Measurements from ENCODE around the gene ACTG1. TPM values are rescaled to one million over a fixed set of nuclear protein-coding genes. Genes with fewer than 3 reads are reported as not detected.

Gene ACTG1
- total and polyA plus RNA-seq, 4 donors = 347 to 1,699 (median 1,282) TPM

DNA sequence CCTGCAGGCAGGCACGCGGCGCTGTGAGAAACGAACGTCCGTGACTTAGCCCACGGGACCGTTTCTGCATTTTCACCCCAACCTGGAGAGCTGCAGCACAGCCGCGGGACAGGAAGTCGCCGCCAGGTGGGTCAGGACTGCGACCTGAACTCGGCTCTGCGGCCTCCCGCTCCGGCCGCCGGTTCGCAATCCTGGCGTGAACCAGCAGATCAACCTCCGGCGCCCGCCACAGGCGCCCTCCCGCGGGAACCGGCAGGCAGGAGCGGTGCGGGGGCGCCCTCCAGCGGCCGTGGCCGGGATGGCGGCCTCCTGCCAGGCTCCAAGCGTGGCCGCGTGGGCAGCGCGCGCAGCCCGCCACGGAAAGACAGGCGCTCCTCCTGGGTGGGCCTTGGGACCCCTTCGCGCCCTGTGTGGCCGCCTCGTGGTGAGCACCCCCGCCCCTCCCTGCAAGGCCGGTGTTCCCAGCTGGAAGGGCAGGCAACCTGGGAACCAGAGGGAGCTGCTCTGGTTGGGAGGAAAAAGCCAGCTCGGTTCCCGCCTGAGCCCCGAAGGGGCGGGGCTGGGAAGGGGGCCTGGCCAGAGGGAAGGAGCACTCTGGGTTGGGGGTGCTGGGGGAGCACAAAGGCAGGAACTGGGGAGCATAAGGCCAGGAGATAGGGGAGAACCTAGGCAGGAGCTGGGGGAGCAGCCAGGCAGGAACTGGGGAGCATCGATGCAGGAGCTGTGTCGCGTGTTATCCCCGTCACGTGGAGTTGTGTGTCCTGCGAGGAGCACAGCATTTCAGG, 28.2 kb downstream of the ACTG1 start:
- WGBS = 7% methylated on average over 60 of the region's 60 CpGs
- DNase-seq (ENCODE audit: low spot score) = peak; percentile 86
- no peaks in the 10 kb centered on the region for H3K36me3 ChIP-seq (ENCODE audit: control insufficient read depth in 4 of 4, insufficient read depth in 3 of 4, low read depth in 1 of 4, low read length in 3 of 4)
- peak overlapping the region in 1 of 3 donors; percentile 40 for H3K4me3 ChIP-seq (ENCODE audit: low read depth in 1 of 3, low read length in 3 of 3)
- H3K27me3 ChIP-seq (ENCODE audit: control insufficient read depth in 4 of 4, insufficient read depth in 4 of 4, low read length in 3 of 4) = no peaks in the 10 kb centered on the region
- no peaks in the 10 kb centered on the region for H3K9me3 ChIP-seq (ENCODE audit: control insufficient read depth in 4 of 4, low read length in 3 of 4)
- peak overlapping the region in 1 of 2 donors; percentile 32 for H3K9ac ChIP-seq (ENCODE audit: low read depth in 1 of 2, low read length in 2 of 2)
- H3K27ac ChIP-seq (ENCODE audit: low read depth in 1 of 2, low read length in 2 of 2) = no peak overlapping the region
- TF ChIP-seq HNF4G (IDR thresholded peaks at IDR 0.05) (no peak), EGR1 (IDR thresholded peaks at IDR 0.05; ENCODE audit: low read depth in 2 of 2) (no peak), NR2F2 (IDR thresholded peaks at IDR 0.05) (no peak), JUND (IDR thresholded peaks at IDR 0.05) (no peak), FOXA1 (IDR thresholded peaks at IDR 0.05) (no peak), TAF1 (conservative IDR thresholded peaks at IDR 0.05) (no peak), RXRA (IDR thresholded peaks at IDR 0.05) (peak in 1 of 2 donors; percentile 33), YY1 (IDR thresholded peaks at IDR 0.05) (no peak), RAD21 (IDR thresholded peaks at IDR 0.05) (peak; percentile 81 to 86)
- TF ChIP-seq, protein P1, sequence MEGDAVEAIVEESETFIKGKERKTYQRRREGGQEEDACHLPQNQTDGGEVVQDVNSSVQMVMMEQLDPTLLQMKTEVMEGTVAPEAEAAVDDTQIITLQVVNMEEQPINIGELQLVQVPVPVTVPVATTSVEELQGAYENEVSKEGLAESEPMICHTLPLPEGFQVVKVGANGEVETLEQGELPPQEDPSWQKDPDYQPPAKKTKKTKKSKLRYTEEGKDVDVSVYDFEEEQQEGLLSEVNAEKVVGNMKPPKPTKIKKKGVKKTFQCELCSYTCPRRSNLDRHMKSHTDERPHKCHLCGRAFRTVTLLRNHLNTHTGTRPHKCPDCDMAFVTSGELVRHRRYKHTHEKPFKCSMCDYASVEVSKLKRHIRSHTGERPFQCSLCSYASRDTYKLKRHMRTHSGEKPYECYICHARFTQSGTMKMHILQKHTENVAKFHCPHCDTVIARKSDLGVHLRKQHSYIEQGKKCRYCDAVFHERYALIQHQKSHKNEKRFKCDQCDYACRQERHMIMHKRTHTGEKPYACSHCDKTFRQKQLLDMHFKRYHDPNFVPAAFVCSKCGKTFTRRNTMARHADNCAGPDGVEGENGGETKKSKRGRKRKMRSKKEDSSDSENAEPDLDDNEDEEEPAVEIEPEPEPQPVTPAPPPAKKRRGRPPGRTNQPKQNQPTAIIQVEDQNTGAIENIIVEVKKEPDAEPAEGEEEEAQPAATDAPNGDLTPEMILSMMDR (IDR thresholded peaks at IDR 0.05; ENCODE audit: low read depth, low read length, missing input control) = peak; percentile 97
- TF ChIP-seq, protein P2, sequence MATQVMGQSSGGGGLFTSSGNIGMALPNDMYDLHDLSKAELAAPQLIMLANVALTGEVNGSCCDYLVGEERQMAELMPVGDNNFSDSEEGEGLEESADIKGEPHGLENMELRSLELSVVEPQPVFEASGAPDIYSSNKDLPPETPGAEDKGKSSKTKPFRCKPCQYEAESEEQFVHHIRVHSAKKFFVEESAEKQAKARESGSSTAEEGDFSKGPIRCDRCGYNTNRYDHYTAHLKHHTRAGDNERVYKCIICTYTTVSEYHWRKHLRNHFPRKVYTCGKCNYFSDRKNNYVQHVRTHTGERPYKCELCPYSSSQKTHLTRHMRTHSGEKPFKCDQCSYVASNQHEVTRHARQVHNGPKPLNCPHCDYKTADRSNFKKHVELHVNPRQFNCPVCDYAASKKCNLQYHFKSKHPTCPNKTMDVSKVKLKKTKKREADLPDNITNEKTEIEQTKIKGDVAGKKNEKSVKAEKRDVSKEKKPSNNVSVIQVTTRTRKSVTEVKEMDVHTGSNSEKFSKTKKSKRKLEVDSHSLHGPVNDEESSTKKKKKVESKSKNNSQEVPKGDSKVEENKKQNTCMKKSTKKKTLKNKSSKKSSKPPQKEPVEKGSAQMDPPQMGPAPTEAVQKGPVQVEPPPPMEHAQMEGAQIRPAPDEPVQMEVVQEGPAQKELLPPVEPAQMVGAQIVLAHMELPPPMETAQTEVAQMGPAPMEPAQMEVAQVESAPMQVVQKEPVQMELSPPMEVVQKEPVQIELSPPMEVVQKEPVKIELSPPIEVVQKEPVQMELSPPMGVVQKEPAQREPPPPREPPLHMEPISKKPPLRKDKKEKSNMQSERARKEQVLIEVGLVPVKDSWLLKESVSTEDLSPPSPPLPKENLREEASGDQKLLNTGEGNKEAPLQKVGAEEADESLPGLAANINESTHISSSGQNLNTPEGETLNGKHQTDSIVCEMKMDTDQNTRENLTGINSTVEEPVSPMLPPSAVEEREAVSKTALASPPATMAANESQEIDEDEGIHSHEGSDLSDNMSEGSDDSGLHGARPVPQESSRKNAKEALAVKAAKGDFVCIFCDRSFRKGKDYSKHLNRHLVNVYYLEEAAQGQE (IDR thresholded peaks at IDR 0.05) = no peak
- TF ChIP-seq, protein P3, sequence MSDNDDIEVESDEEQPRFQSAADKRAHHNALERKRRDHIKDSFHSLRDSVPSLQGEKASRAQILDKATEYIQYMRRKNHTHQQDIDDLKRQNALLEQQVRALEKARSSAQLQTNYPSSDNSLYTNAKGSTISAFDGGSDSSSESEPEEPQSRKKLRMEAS (IDR thresholded peaks at IDR 0.05) = no peak
- TF ChIP-seq, protein P4, sequence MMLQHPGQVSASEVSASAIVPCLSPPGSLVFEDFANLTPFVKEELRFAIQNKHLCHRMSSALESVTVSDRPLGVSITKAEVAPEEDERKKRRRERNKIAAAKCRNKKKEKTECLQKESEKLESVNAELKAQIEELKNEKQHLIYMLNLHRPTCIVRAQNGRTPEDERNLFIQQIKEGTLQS (IDR thresholded peaks at IDR 0.05) = no peak
- TF ChIP-seq, protein P5, sequence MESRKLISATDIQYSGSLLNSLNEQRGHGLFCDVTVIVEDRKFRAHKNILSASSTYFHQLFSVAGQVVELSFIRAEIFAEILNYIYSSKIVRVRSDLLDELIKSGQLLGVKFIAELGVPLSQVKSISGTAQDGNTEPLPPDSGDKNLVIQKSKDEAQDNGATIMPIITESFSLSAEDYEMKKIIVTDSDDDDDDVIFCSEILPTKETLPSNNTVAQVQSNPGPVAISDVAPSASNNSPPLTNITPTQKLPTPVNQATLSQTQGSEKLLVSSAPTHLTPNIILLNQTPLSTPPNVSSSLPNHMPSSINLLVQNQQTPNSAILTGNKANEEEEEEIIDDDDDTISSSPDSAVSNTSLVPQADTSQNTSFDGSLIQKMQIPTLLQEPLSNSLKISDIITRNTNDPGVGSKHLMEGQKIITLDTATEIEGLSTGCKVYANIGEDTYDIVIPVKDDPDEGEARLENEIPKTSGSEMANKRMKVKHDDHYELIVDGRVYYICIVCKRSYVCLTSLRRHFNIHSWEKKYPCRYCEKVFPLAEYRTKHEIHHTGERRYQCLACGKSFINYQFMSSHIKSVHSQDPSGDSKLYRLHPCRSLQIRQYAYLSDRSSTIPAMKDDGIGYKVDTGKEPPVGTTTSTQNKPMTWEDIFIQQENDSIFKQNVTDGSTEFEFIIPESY (IDR thresholded peaks at IDR 0.05) = no peak
- peaks cover 5 to 22% (median 15%) of the 10 kb centered on the region in 4 donors for H3K4me1 ChIP-seq (ENCODE audit: control insufficient read depth in 4 of 4, insufficient read depth in 4 of 4, low read length in 3 of 4)

DNA sequence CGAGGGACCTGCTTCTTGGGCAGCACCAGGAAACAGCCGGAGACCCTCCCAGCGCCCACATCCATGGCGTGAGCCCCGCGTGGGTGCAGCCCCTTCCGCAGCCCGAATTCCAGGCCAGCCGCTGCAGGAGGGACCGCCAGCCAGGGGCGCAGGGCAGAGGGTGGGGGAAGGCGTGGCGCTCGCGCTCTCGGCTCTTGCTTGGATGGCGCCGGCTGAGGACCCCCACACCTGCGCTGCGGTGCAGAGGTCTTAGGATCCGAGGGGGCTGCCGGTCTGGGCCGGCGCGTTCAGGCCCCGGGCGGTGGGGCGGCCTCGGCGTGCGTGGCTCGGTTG, 28.8 kb downstream of the ACTG1 start:
- DNase-seq (ENCODE audit: low spot score) = no peak
- H3K27me3 ChIP-seq (ENCODE audit: control insufficient read depth in 4 of 4, insufficient read depth in 4 of 4, low read length in 3 of 4) = no peaks in the 10 kb centered on the region
- no peaks in the 10 kb centered on the region for H3K9me3 ChIP-seq (ENCODE audit: control insufficient read depth in 4 of 4, low read length in 3 of 4)
- 33% methylated on average over 32 of the region's 32 CpGs for WGBS
- H3K4me1 ChIP-seq (ENCODE audit: control insufficient read depth in 4 of 4, insufficient read depth in 4 of 4, low read length in 3 of 4) = peaks cover 5 to 22% (median 15%) of the 10 kb centered on the region in 4 donors
- no peak overlapping the region for H3K27ac ChIP-seq (ENCODE audit: low read depth in 1 of 2, low read length in 2 of 2)
- H3K4me3 ChIP-seq (ENCODE audit: low read depth in 1 of 3, low read length in 3 of 3) = peak overlapping the region in 1 of 3 donors; percentile 25
- no peaks in the 10 kb centered on the region for H3K36me3 ChIP-seq (ENCODE audit: control insufficient read depth in 4 of 4, insufficient read depth in 3 of 4, low read depth in 1 of 4, low read length in 3 of 4)
- H3K9ac ChIP-seq (ENCODE audit: low read depth in 1 of 2, low read length in 2 of 2) = peak overlapping the region in 1 of 2 donors; percentile 32
- TF ChIP-seq EGR1 (IDR thresholded peaks at IDR 0.05; ENCODE audit: low read depth in 2 of 2) (no peak), SP1 (IDR thresholded peaks at IDR 0.05) (no peak), HNF4A (conservative IDR thresholded peaks at IDR 0.05) (no peak), RXRA (IDR thresholded peaks at IDR 0.05) (no peak), NR2F2 (IDR thresholded peaks at IDR 0.05) (no peak), JUND (IDR thresholded peaks at IDR 0.05) (no peak)
- TF ChIP-seq, protein P3 (IDR thresholded peaks at IDR 0.05) = no peak
- TF ChIP-seq, protein P2 (IDR thresholded peaks at IDR 0.05) = no peak
- TF ChIP-seq, protein P1 (IDR thresholded peaks at IDR 0.05; ENCODE audit: low read depth, low read length, missing input control) = no peak
